Measurements from ENCODE around the gene RGS7. TPM values are rescaled to one million over a fixed set of nuclear protein-coding genes. Genes with fewer than 3 reads are reported as not detected.
A peak's percentile ranks its signal among the peaks of the same experiment; 100 is the strongest.
"Not testable (repeated sequence)": the region's sequence is repeated elsewhere in the genome, so short reads cannot be mapped to it uniquely, and the experiment has no call there.

The RGS7 gene
- total RNA-seq, 1 experiment from 2014 or later, result 0.37 TPM

GRCh38 chr1:240801442-240801841 is 555.6 kb downstream of the RGS7 start:
- Histone ChIP-seq H3K27ac (no peak overlapping the region), H3K27me3 (replicated peaks) (no peaks in the 10 kb centered on the region), H3K9me3 (replicated peaks) (no peaks in the 10 kb centered on the region), H3K4me3 (no peak overlapping the region), H3K36me3 (no peaks in the 10 kb centered on the region), H3K4me1 (replicated peaks) (peaks cover 49% of the 10 kb centered on the region)
- DNase-seq (ENCODE audit: low read depth in 1 of 2, low spot score in 2 of 2), result no peak

- Histone ChIP-seq H3K27ac (no peak overlapping the region), H3K4me3 (no peak overlapping the region), H3K9me3 (replicated peaks) (no peaks in the 10 kb centered on the region), H3K27me3 (replicated peaks) (no peaks in the 10 kb centered on the region), H3K36me3 (no peaks in the 10 kb centered on the region), H3K4me1 (replicated peaks) (peaks cover 46% of the 10 kb centered on the region)
- no peak for DNase-seq (ENCODE audit: low read depth in 1 of 2, low spot score in 2 of 2)
Measured at GRCh38 chr1:240800291-240800690, 556.7 kb downstream of the RGS7 start.

GRCh38 chr1:240797050-240797449 is 560.0 kb downstream of the RGS7 start:
- Histone ChIP-seq H3K9me3 (replicated peaks) (no peaks in the 10 kb centered on the region), H3K27me3 (replicated peaks) (no peaks in the 10 kb centered on the region), H3K4me3 (no peak overlapping the region), H3K4me1 (replicated peaks) (peaks cover 17% of the 10 kb centered on the region), H3K36me3 (no peaks in the 10 kb centered on the region), H3K27ac (no peak overlapping the region)
- DNase-seq (ENCODE audit: low read depth in 1 of 2, low spot score in 2 of 2), result peak in 1 of 2 experiments; percentile 18

- DNase-seq (ENCODE audit: low read depth in 1 of 2, low spot score in 2 of 2), result no peak
- no peaks in the 10 kb centered on the region for H3K36me3 ChIP-seq
- no peaks in the 10 kb centered on the region for H3K9me3 ChIP-seq (replicated peaks)
Measured at GRCh38 chr1:240794046-240794843, 562.8 kb downstream of the RGS7 start.

GRCh38 chr1:240792915-240793529 is 564.0 kb downstream of the RGS7 start:
- H3K27me3 ChIP-seq (replicated peaks), result no peaks in the 10 kb centered on the region
- no peak overlapping the region for H3K27ac ChIP-seq
- no peak for DNase-seq (ENCODE audit: low read depth in 1 of 2, low spot score in 2 of 2)

More at GRCh38 chr1:240794046-240794843, 562.8 kb downstream of the RGS7 start:
- Histone ChIP-seq H3K4me1 (replicated peaks) (peaks cover 5% of the 10 kb centered on the region), H3K4me3 (no peak overlapping the region), H3K27ac (no peak overlapping the region), H3K27me3 (replicated peaks) (no peaks in the 10 kb centered on the region)

GRCh38 chr1:240790856-240791255 is 566.1 kb downstream of the RGS7 start:
- Histone ChIP-seq H3K4me3 (no peak overlapping the region), H3K9me3 (replicated peaks) (no peaks in the 10 kb centered on the region), H3K27me3 (replicated peaks) (no peaks in the 10 kb centered on the region), H3K27ac (no peak overlapping the region), H3K4me1 (replicated peaks) (no peaks in the 10 kb centered on the region), H3K36me3 (no peaks in the 10 kb centered on the region)
- no peak for DNase-seq (ENCODE audit: low read depth in 1 of 2, low spot score in 2 of 2)

More at GRCh38 chr1:240792915-240793529, 564.0 kb downstream of the RGS7 start:
- peaks cover 5% of the 10 kb centered on the region for H3K4me1 ChIP-seq (replicated peaks)
- no peaks in the 10 kb centered on the region for H3K36me3 ChIP-seq
- no peaks in the 10 kb centered on the region for H3K9me3 ChIP-seq (replicated peaks)
- no peak overlapping the region for H3K4me3 ChIP-seq

GRCh38 chr1:240786880-240787279 is 570.1 kb downstream of the RGS7 start:
- Histone ChIP-seq H3K4me1 (replicated peaks) (0 out of 2 replicates have a peak, but pooled peaks cover 3% of the 10 kb centered on the region), H3K4me3 (no peak overlapping the region), H3K36me3 (no peaks in the 10 kb centered on the region), H3K9me3 (replicated peaks) (no peaks in the 10 kb centered on the region), H3K27me3 (replicated peaks) (no peaks in the 10 kb centered on the region), H3K27ac (no peak overlapping the region)
- DNase-seq (ENCODE audit: low read depth in 1 of 2, low spot score in 2 of 2), result no peak

- no peaks in the 10 kb centered on the region for H3K36me3 ChIP-seq
- no peaks in the 10 kb centered on the region for H3K27me3 ChIP-seq (replicated peaks)
- no peak overlapping the region for H3K27ac ChIP-seq
- no peaks in the 10 kb centered on the region for H3K9me3 ChIP-seq (replicated peaks)
- DNase-seq (ENCODE audit: low read depth in 1 of 2, low spot score in 2 of 2), result no peak
- H3K4me1 ChIP-seq (replicated peaks), result 0 out of 2 replicates have a peak, but pooled peaks cover 3% of the 10 kb centered on the region
- no peak overlapping the region for H3K4me3 ChIP-seq
Measured at GRCh38 chr1:240784776-240785175, 572.2 kb downstream of the RGS7 start.

- H3K36me3 ChIP-seq; H3K9me3 ChIP-seq (replicated peaks); H3K4me3 ChIP-seq; DNase-seq (ENCODE audit: low read depth in 1 of 2, low spot score in 2 of 2); H3K27ac ChIP-seq; H3K4me1 ChIP-seq (replicated peaks); H3K27me3 ChIP-seq (replicated peaks): not testable (repeated sequence)
Measured at GRCh38 chr1:240783728-240784137, 573.3 kb downstream of the RGS7 start.

- Histone ChIP-seq H3K36me3 (no peaks in the 10 kb centered on the region), H3K4me3 (no peak overlapping the region), H3K4me1 (replicated peaks) (no peaks in the 10 kb centered on the region), H3K9me3 (replicated peaks) (no peaks in the 10 kb centered on the region), H3K27me3 (replicated peaks) (no peaks in the 10 kb centered on the region), H3K27ac (no peak overlapping the region)
- no peak for DNase-seq (ENCODE audit: low read depth in 1 of 2, low spot score in 2 of 2)
Measured at GRCh38 chr1:240776237-240776636, 580.8 kb downstream of the RGS7 start.

GRCh38 chr1:240772131-240772530 is 584.9 kb downstream of the RGS7 start:
- Histone ChIP-seq H3K27me3 (replicated peaks) (no peaks in the 10 kb centered on the region), H3K9me3 (replicated peaks) (no peaks in the 10 kb centered on the region), H3K27ac (no peak overlapping the region), H3K36me3 (no peaks in the 10 kb centered on the region), H3K4me3 (no peak overlapping the region), H3K4me1 (replicated peaks) (peaks cover 22% of the 10 kb centered on the region)
- DNase-seq (ENCODE audit: low read depth in 1 of 2, low spot score in 2 of 2), result no peak

GRCh38 chr1:240771450-240771849 is 585.6 kb downstream of the RGS7 start:
- no peaks in the 10 kb centered on the region for H3K27me3 ChIP-seq (replicated peaks)
- no peak overlapping the region for H3K27ac ChIP-seq
- peaks cover 29% of the 10 kb centered on the region for H3K4me1 ChIP-seq (replicated peaks)
- no peaks in the 10 kb centered on the region for H3K9me3 ChIP-seq (replicated peaks)
- DNase-seq (ENCODE audit: low read depth in 1 of 2, low spot score in 2 of 2), result no peak
- no peak overlapping the region for H3K4me3 ChIP-seq
- no peaks in the 10 kb centered on the region for H3K36me3 ChIP-seq

GRCh38 chr1:240768979-240769378 is 588.0 kb downstream of the RGS7 start:
- H3K9me3 ChIP-seq (replicated peaks), result 0 out of 2 replicates have a peak, but pooled peaks cover 3% of the 10 kb centered on the region

GRCh38 chr1:240766831-240767230 is 590.2 kb downstream of the RGS7 start:
- no peaks in the 10 kb centered on the region for H3K27me3 ChIP-seq (replicated peaks)
- H3K9me3 ChIP-seq (replicated peaks), result 0 out of 2 replicates have a peak, but pooled peaks cover 3% of the 10 kb centered on the region
- peaks cover 44% of the 10 kb centered on the region for H3K4me1 ChIP-seq (replicated peaks)
- peak overlapping the region; percentile 99 for H3K27ac ChIP-seq
- H3K36me3 ChIP-seq, result peaks cover 3% of the 10 kb centered on the region; the same call in 1 of the 2 replicates
- peak in 1 of 2 experiments; percentile 33 for DNase-seq (ENCODE audit: low read depth in 1 of 2, low spot score in 2 of 2)
- no peak overlapping the region for H3K4me3 ChIP-seq

More at GRCh38 chr1:240768979-240769378, 588.0 kb downstream of the RGS7 start:
- H3K4me1 ChIP-seq (replicated peaks), result peaks cover 44% of the 10 kb centered on the region
- H3K36me3 ChIP-seq, result peaks cover 3% of the 10 kb centered on the region; the same call in 1 of the 2 replicates
- H3K27me3 ChIP-seq (replicated peaks), result no peaks in the 10 kb centered on the region
- H3K4me3 ChIP-seq, result no peak overlapping the region
- peak in 1 of 2 experiments; percentile 22 for DNase-seq (ENCODE audit: low read depth in 1 of 2, low spot score in 2 of 2)
- H3K27ac ChIP-seq, result peak overlapping the region; percentile 99; the same call in 1 of the 2 replicates

All from SJSA1 (cell line).